Astrocyte (in vitro differentiated cells and primary cell): ENCODE results near the gene ZNF823. TPM values are rescaled to one million over a fixed set of nuclear protein-coding genes. Genes with fewer than 3 reads are reported as not detected.

Source experiments
- DNase-seq: peaks from one replicate; pipeline ENCODE4 v3.0.0-alpha.2; 2010; ENCODE audit warnings: low read depth
- FAIRE-seq: peaks from 2 replicates; lab custom pipeline; 2011; peaks lifted over from hg19 to GRCh38; lab: Jason Lieb, UNC
- H2AFZ ChIP-seq: 2 replicates; pipeline ENCODE4 v1.6.0; 2012; ENCODE audit warnings: low read depth, low read length, inconsistent platforms
- H3K27ac ChIP-seq: 2 replicates; pipeline ENCODE4 v1.5.1; 2011; ENCODE audit warnings: low read depth, low read length, inconsistent platforms
- H3K27me3 ChIP-seq: 2 replicates; pipeline ENCODE4 v1.6.0; 2011; ENCODE audit warnings: low read length, inconsistent platforms; ENCODE audit not compliant: insufficient read depth
- H3K36me3 ChIP-seq: 2 replicates; pipeline ENCODE4 v1.5.1; 2011; ENCODE audit warnings: low read length, inconsistent platforms; ENCODE audit not compliant: insufficient read depth
- H3K4me1 ChIP-seq: 2 replicates; pipeline ENCODE4 v1.5.1; 2011; ENCODE audit warnings: low read length, inconsistent platforms; ENCODE audit not compliant: insufficient read depth
- H3K4me2 ChIP-seq: 2 replicates; pipeline ENCODE4 v1.6.0; 2012; ENCODE audit warnings: low read length, inconsistent platforms
- H3K4me3 ChIP-seq: 2 replicates; pipeline ENCODE4 v1.5.1; 2011; ENCODE audit warnings: low read depth, mild to moderate bottlenecking, low read length, inconsistent platforms; ENCODE audit not compliant: insufficient read depth
- H3K79me2 ChIP-seq: 2 replicates; pipeline ENCODE4 v1.6.0; 2012; ENCODE audit warnings: mild to moderate bottlenecking, low read length, inconsistent platforms; ENCODE audit not compliant: insufficient read depth
- H3K9ac ChIP-seq: 2 replicates; pipeline ENCODE4 v1.6.0; 2012; ENCODE audit warnings: mild to moderate bottlenecking, low read length, inconsistent platforms
- H3K9me3 ChIP-seq: 2 replicates; pipeline ENCODE4 v1.5.1; 2012; ENCODE audit warnings: low read depth, mild to moderate bottlenecking, low read length, inconsistent platforms; ENCODE audit not compliant: insufficient read depth
- H4K20me1 ChIP-seq: 2 replicates; pipeline ENCODE4 v1.6.0; 2012; ENCODE audit warnings: low read length, inconsistent platforms; ENCODE audit not compliant: insufficient read depth
- H3K27ac Mint-ChIP-seq: one replicate; pipeline ENCODE4 v1.8.0; 2021; ENCODE audit warnings: mild to moderate bottlenecking, mixed read lengths; ENCODE audit not compliant: unreplicated experiment
- H3K27me3 Mint-ChIP-seq: one replicate; pipeline ENCODE4 v1.8.0; 2021; ENCODE audit warnings: low read depth, mixed read lengths; ENCODE audit not compliant: unreplicated experiment
- H3K36me3 Mint-ChIP-seq: one replicate; pipeline ENCODE4 v1.8.0; 2021; ENCODE audit warnings: low read depth, mixed read lengths; ENCODE audit not compliant: unreplicated experiment
- H3K4me1 Mint-ChIP-seq: one replicate; pipeline ENCODE4 v1.8.0; 2021; ENCODE audit warnings: low read depth, mixed read lengths; ENCODE audit not compliant: unreplicated experiment
- H3K4me3 Mint-ChIP-seq: one replicate; pipeline ENCODE4 v1.8.0; 2021; ENCODE audit warnings: mild to moderate bottlenecking, moderate library complexity, mixed read lengths; ENCODE audit not compliant: unreplicated experiment
- H3K9me3 Mint-ChIP-seq: one replicate; pipeline ENCODE4 v1.8.0; 2021; ENCODE audit warnings: mild to moderate bottlenecking, mixed read lengths; ENCODE audit not compliant: unreplicated experiment
- EZH2 ChIP-seq: IDR thresholded peaks from 2 replicates; pipeline ENCODE4 v1.6.1; 2012; ENCODE audit warnings: mild to moderate bottlenecking, low read length, inconsistent platforms; ENCODE audit not compliant: insufficient read depth
- total RNA-seq: library from RNA; stranded (reverse); gene quantifications from 2 replicates; pipeline ENCODE4 v1.2.1, GENCODE V29; 2021
- TF ChIP-seq, protein P1 (sequence below): IDR thresholded peaks from 2 replicates; pipeline ENCODE4 v1.5.1; 2011; ENCODE audit warnings: low read depth, mild to moderate bottlenecking, inconsistent platforms, low read length, moderate library complexity; ENCODE audit not compliant: insufficient read depth

ZNF823 gene
- total RNA-seq, 1 donor from 2014 or later: 5.4 TPM

DNA sequence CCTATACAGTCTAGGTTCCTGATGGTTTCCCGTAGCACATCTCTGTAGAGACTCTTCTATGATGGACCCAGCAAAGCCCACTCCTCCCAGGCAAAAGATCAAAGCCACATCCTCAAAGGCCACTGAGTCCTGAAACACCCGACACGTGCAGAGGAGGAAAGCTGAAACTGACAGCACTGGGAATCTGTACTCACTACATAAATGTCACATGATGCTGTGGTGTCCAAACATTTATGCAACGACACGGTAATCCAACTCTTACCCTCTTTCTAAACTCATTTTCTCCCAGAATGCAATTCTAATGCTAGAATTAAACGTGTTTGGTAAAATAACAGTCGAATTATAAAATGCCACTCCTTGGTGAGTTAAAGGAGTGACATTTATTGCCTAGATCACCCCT is 21.1 kb upstream of the ZNF823 start:
- no peak overlapping the region for H2AFZ ChIP-seq
- no peaks in the 10 kb centered on the region for H3K36me3 ChIP-seq
- no peaks in the 10 kb centered on the region for H3K27me3 ChIP-seq
- TF ChIP-seq, protein P1, sequence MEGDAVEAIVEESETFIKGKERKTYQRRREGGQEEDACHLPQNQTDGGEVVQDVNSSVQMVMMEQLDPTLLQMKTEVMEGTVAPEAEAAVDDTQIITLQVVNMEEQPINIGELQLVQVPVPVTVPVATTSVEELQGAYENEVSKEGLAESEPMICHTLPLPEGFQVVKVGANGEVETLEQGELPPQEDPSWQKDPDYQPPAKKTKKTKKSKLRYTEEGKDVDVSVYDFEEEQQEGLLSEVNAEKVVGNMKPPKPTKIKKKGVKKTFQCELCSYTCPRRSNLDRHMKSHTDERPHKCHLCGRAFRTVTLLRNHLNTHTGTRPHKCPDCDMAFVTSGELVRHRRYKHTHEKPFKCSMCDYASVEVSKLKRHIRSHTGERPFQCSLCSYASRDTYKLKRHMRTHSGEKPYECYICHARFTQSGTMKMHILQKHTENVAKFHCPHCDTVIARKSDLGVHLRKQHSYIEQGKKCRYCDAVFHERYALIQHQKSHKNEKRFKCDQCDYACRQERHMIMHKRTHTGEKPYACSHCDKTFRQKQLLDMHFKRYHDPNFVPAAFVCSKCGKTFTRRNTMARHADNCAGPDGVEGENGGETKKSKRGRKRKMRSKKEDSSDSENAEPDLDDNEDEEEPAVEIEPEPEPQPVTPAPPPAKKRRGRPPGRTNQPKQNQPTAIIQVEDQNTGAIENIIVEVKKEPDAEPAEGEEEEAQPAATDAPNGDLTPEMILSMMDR: no peak
- no peak for TF ChIP-seq EZH2
- peaks cover 12% of the 10 kb centered on the region for H3K9me3 ChIP-seq
- no peaks in the 10 kb centered on the region for H4K20me1 ChIP-seq
- no peak overlapping the region for H3K4me2 ChIP-seq
- Mint-ChIP-seq H3K4me3 (no peak overlapping the region), H3K27me3 (no peaks in the 10 kb centered on the region), H3K36me3 (no peaks in the 10 kb centered on the region), H3K27ac (no peak overlapping the region), H3K4me1 (no peaks in the 10 kb centered on the region), H3K9me3 (peaks cover 1% of the 10 kb centered on the region)
- no peaks in the 10 kb centered on the region for H3K4me1 ChIP-seq
- no peak overlapping the region for H3K9ac ChIP-seq
- DNase-seq (no peak), FAIRE-seq (no peak)
- H3K27ac ChIP-seq: no peak overlapping the region
- no peaks in the 10 kb centered on the region for H3K79me2 ChIP-seq
- H3K4me3 ChIP-seq: no peak overlapping the region

DNA sequence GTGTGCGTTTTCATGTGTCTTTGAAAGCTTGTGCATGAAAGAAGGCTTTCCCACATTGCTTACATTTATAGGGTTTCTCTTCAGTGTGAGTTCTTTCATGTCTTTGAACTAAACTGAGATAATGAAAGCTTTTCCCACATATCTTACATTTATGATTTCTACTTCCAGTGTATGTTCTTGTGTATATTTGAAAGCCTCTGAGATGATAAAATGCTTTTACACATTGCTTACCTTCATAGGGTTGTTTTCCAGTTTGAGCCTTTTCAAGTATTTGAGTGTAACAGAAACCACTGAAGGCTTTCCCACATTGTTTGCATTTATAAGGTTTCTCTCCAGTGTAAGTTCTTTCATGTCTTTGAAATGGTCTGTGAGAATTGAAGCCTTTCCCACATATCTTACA is 18.2 kb upstream of the ZNF823 start:
- no peaks in the 10 kb centered on the region for H3K4me1 Mint-ChIP-seq
- H3K9ac ChIP-seq: no peak overlapping the region
- peak; percentile 69 for FAIRE-seq
- no peaks in the 10 kb centered on the region for H3K79me2 ChIP-seq
- no peak overlapping the region for H3K4me3 ChIP-seq
- no peak for DNase-seq
- no peak overlapping the region for H3K4me3 Mint-ChIP-seq
- H3K27ac ChIP-seq: no peak overlapping the region
- H3K27me3 ChIP-seq: no peaks in the 10 kb centered on the region
- no peak overlapping the region for H2AFZ ChIP-seq
- TF ChIP-seq, protein P1: no peak
- TF ChIP-seq EZH2: no peak
- H3K4me2 ChIP-seq: no peak overlapping the region
- H3K9me3 Mint-ChIP-seq: peaks cover 5% of the 10 kb centered on the region
- no peaks in the 10 kb centered on the region for H4K20me1 ChIP-seq
- H3K4me1 ChIP-seq: no peaks in the 10 kb centered on the region
- no peaks in the 10 kb centered on the region for H3K36me3 ChIP-seq
- H3K9me3 ChIP-seq: peaks cover 16% of the 10 kb centered on the region
- H3K36me3 Mint-ChIP-seq: no peaks in the 10 kb centered on the region
- H3K27ac Mint-ChIP-seq: no peak overlapping the region
- H3K27me3 Mint-ChIP-seq: no peaks in the 10 kb centered on the region

DNA sequence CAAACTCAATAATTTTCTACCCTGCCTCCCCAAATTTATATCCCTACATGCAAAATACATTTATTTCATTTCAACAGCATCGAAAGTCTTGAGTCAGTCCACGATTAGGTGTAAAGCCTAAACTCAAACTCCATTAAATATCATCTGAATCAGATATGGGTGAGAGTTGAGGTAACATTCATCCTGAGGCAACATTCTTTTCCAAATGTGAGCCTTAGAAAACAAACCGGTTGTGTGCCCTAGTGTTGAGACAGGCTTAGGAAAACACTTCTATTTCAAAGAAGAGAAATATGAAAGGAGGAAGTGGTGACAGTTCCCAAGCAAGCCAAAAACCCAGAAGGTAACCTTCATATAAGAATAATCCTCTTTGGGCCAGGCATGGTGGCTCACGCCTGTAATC is 15.9 kb upstream of the ZNF823 start:
- H3K9me3 ChIP-seq: peaks cover 13% of the 10 kb centered on the region
- H3K4me1 ChIP-seq: no peaks in the 10 kb centered on the region
- no peaks in the 10 kb centered on the region for H3K27me3 Mint-ChIP-seq
- no peaks in the 10 kb centered on the region for H3K36me3 ChIP-seq
- H3K4me1 Mint-ChIP-seq: no peaks in the 10 kb centered on the region
- no peak for TF ChIP-seq EZH2
- TF ChIP-seq, protein P1: no peak
- no peak overlapping the region for H3K4me3 Mint-ChIP-seq
- no peaks in the 10 kb centered on the region for H3K27me3 ChIP-seq
- H3K4me2 ChIP-seq: no peak overlapping the region
- no peak overlapping the region for H3K27ac ChIP-seq
- no peak overlapping the region for H3K4me3 ChIP-seq
- H3K9ac ChIP-seq: no peak overlapping the region
- H3K9me3 Mint-ChIP-seq: peaks cover 5% of the 10 kb centered on the region
- H2AFZ ChIP-seq: no peak overlapping the region
- no peaks in the 10 kb centered on the region for H4K20me1 ChIP-seq
- DNase-seq (no peak), FAIRE-seq (no peak)
- H3K36me3 Mint-ChIP-seq: no peaks in the 10 kb centered on the region
- no peaks in the 10 kb centered on the region for H3K79me2 ChIP-seq
- no peak overlapping the region for H3K27ac Mint-ChIP-seq
